HG03103 (cell line): ENCODE results near the gene CELF3.

ENCODE experiments used
- ATAC-seq: cut with Tn5 transposase; IDR thresholded peaks from one replicate; pipeline ENCODE4 v1.9.1; 2021; ENCODE audit warnings: low read depth; ENCODE audit not compliant: unreplicated experiment

CELF3 gene

GRCh38 chr1:151720974-151721787 lies 4.6 kb upstream of the CELF3 start, which contains the start of gene RIIAD1:
Gene RIIAD1, plus strand, starts transcription at chr1:151721522. Its CDS starts 15 bp downstream, at chr1:151721537.
- ATAC-seq, result no peak

DNA sequence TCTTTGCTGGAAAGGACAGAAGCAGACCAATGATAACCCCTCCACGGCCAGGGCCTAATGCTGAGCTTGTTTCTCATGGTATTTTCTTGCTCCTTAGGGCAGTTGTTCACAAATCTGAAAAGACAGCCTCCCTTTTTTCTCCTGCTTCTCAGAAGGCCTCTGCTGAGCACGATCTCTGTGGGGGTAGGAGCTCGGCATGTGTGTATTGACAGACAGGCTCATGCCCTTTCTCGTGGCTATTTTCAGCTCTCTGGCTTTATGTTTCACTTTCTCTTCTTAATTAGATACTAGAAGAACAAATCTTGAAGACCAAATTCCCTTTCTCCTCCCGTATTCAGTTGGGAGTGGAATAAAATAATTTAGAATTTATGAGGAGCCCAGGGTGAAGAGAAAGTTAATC lies 4.0 kb upstream of the CELF3 start:
- ATAC-seq, result no peak

DNA sequence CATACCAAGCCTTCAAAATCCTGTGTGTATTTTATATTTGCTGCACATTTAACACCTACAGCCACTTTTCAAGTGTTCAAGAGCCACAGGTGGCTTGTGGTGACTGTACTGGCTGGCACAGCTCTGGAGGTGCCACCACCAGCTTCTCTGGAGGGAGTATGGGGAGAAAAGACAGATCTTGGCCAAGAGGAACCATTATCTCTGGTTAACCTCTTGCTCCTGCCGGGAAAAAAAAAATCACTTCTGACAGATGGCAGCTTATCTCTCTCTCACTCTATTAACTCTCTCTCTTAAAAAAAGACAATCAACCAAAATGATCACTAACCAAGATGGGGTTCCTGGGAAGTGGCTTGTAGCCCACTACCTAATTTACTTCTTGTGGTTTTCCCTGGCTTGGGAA lies 3.5 kb upstream of the CELF3 start:
- no peak for ATAC-seq

- ATAC-seq, result no peak
Observed at GRCh38 chr1:151718666-151719065, 2.1 kb upstream of the CELF3 start.

- no peak for ATAC-seq
Observed at GRCh38 chr1:151718011-151718431, 1.4 kb upstream of the CELF3 start.

- ATAC-seq, result no peak
Observed at GRCh38 chr1:151716405-151716762, 219 bp downstream of the CELF3 start.

GRCh38 chr1:151715726-151716404 lies 738 bp downstream of the CELF3 start:
- no peak for ATAC-seq

DNA sequence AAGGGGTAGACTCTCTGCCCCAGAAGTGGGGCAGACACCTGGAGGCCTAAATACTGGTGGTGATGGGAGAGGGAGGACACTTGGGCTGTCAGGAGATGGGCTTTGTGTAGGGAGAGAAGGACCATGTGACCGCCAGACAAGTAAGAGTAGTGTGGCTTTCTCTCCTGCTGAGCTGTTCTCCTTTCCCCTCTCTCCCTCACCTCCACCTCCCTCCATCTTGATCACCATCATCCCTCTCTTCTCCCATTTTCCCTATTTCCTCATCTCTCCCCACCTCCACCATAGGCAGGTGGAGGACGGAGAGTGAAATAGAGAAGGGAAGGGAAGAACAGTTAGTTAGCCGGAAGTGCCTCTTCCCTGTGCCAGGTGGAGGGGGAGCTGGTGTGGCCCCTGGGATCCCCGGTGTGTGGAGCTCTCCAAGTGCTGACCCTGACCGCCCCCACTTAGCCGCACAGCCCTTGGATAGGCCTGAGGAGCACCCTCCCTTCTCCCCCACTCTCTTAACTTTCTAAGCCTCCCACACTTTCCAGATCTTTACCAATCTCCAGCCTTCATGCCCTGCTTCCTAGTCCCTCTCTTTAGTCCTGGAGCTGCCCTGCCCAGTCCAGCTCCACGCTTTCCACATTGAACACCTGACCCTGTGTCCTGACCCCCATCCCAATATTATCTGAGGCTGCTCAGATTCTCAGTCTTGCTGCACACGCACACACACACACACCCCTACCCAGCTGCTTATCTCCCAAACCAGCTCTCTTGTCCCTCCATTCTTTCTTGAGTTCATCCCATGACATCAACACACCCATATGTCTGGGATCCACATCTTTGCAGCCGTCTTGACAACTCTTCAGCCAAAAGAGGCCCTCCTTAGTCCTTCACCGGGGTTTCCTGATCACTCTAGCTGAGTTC lies 1.5 kb downstream of the CELF3 start:
- ATAC-seq, result no peak

- ATAC-seq, result no peak
Observed at GRCh38 chr1:151713874-151714273, 2.7 kb downstream of the CELF3 start.

- ATAC-seq, result no peak
Observed at GRCh38 chr1:151713044-151713443, 3.6 kb downstream of the CELF3 start.

GRCh38 chr1:151711951-151712350 lies 4.7 kb downstream of the CELF3 start:
- ATAC-seq, result no peak

GRCh38 chr1:151711044-151711800 lies 5.4 kb downstream of the CELF3 start:
- no peak for ATAC-seq

DNA sequence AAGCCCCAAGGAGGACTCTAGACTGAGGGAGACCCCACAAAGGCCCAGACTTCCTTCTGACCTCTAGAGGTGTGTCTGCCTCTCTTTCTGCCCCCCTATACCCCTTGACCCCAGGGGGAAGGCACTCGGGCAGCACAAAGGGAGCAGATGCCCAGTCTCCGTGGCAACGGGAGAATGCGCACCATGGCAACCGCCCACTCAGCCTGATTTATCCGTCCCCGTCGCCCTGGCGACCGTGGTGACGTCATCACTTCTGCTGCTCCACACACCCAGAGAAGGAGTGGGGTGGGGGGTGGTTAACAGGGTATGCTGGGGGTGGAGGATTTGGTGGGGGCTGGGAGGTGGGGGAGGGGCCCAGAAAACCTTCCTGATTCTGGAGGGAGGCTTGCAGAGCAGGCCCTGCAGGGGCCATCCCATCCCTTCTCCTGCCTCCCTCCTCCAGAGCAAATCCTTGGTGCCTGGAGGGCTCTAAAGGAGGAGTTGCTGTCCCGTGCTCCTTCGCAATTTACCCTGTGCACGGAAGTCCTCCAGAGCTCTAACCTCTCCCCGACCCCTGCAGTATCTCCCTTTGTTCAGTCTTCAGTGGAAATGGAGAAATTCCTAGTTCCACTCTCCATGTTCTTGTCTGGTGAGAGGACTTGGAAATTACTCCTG lies 6.3 kb downstream of the CELF3 start:
- no peak for ATAC-seq

- ATAC-seq, result no peak
Observed at GRCh38 chr1:151708891-151709290, 7.7 kb downstream of the CELF3 start.

DNA sequence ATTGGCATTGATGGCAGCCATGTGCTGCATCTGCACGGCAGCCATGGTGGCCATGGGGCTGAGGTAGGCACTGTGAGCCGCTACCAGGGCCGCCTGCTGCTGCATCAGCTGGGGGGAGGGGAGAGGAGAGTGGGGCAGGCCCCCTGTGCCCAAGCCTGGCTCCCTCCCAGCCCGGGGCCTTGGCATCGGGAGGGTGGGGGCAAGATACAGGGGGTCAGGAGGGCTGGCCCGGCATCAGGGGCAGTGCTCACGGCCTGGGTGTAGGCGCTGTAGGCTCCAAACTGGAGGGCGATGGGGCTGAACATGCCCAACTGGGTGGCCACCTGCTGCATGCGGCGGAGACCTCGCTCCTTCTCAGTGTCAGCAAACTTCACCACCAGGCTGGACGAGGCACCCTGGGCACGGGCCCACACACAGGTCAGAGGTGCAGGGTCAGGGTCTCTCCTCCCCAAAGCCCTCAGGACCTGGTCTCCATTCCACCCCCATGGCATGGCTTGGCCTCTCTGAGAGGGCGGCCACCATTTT lies 9.0 kb downstream of the CELF3 start:
- ATAC-seq, result no peak

- ATAC-seq, result no peak
Observed at GRCh38 chr1:151706464-151707415, 9.9 kb downstream of the CELF3 start.

- no peak for ATAC-seq
Observed at GRCh38 chr1:151705753-151706463, 10.7 kb downstream of the CELF3 start.

- no peak for ATAC-seq
Observed at GRCh38 chr1:151705146-151705545, 11.5 kb downstream of the CELF3 start.
